GM03348 (cell line): ENCODE measurements around the gene TCEANC.
A peak's percentile ranks its signal among the peaks of the same experiment; 100 is the strongest.
"Not testable (repeated sequence)": the region's sequence is repeated elsewhere in the genome, so short reads cannot be mapped to it uniquely, and the experiment has no call there.

Experiments used
- DNase-seq: peaks from one replicate; pipeline ENCODE4 v3.0.0; 2012; ENCODE audit warnings: low spot score

TCEANC gene

GRCh38 chrX:13652850-13653693 is at the start of gene TCEANC:
TSS of gene TCEANC (plus strand) at chrX:13653141. CDS start at chrX:13662509, 9,368 bp downstream.
- peak; percentile 93 for DNase-seq

GRCh38 chrX:13605611-13606010 is 47.3 kb upstream of the TCEANC start:
- DNase-seq, result no peak

GRCh38 chrX:13607331-13607995 is 45.5 kb upstream of the TCEANC start:
- DNase-seq, result no peak

- no peak for DNase-seq
Observed at GRCh38 chrX:13607996-13608365, 45.0 kb upstream of the TCEANC start.

- DNase-seq, result peak; percentile 8
Observed at GRCh38 chrX:13614154-13614553, 38.8 kb upstream of the TCEANC start.

- DNase-seq, result no peak
Observed at GRCh38 chrX:13620207-13620606, 32.7 kb upstream of the TCEANC start.

- no peak for DNase-seq
Observed at GRCh38 chrX:13622401-13622964, 30.5 kb upstream of the TCEANC start.

- DNase-seq, result no peak
Observed at GRCh38 chrX:13627306-13627705, 25.6 kb upstream of the TCEANC start.

- not testable (repeated sequence) for DNase-seq
Observed at GRCh38 chrX:13637224-13637623, 15.7 kb upstream of the TCEANC start.

GRCh38 chrX:13638021-13638420 is 14.9 kb upstream of the TCEANC start:
- no peak for DNase-seq

GRCh38 chrX:13638826-13639225 is 14.1 kb upstream of the TCEANC start:
- no peak for DNase-seq

- not testable (repeated sequence) for DNase-seq
Observed at GRCh38 chrX:13641684-13642083, 11.3 kb upstream of the TCEANC start.

GRCh38 chrX:13645464-13646153 is 7.3 kb upstream of the TCEANC start:
- no peak for DNase-seq

- peak; percentile 54 for DNase-seq
Observed at GRCh38 chrX:13646154-13646549, 6.8 kb upstream of the TCEANC start.

GRCh38 chrX:13647709-13648212 is 5.2 kb upstream of the TCEANC start:
- DNase-seq, result no peak

GRCh38 chrX:13648336-13648735 is 4.6 kb upstream of the TCEANC start:
- DNase-seq, result not testable (repeated sequence)

GRCh38 chrX:13649838-13650237 is 3.1 kb upstream of the TCEANC start:
- DNase-seq, result peak; percentile 16

- no peak for DNase-seq
Observed at GRCh38 chrX:13650318-13650717, 2.6 kb upstream of the TCEANC start.

- DNase-seq, result no peak
Observed at GRCh38 chrX:13651150-13651549, 1.8 kb upstream of the TCEANC start.

GRCh38 chrX:13652287-13652793 is 601 bp upstream of the TCEANC start:
- peak; percentile 61 for DNase-seq

GRCh38 chrX:13654116-13654515 is 1.2 kb downstream of the TCEANC start:
- DNase-seq, result no peak

- DNase-seq, result no peak
Observed at GRCh38 chrX:13655674-13656073, 2.7 kb downstream of the TCEANC start.
